Pancreas (tissue), 10 donors: ENCODE data around the gene DNMT1. TPM values are rescaled to one million over a fixed set of nuclear protein-coding genes. Genes with fewer than 3 reads are reported as not detected.
A peak's percentile ranks its signal among the peaks of the same experiment; 100 is the strongest.

Experiments
- ATAC-seq, 4 donors: fragments of 200-7000 bp; cut with Tn5 transposase; one replicate each; pipeline versions ENCODE4 v1.8.0 to v1.9.1; 2020; ENCODE audit warnings: mild to moderate bottlenecking in 4 of 4, moderate library complexity in 4 of 4
- DNase-seq, 6 donors: peaks; one replicate each; pipeline ENCODE4 v3.0.0-alpha.2; 2020
- FAIRE-seq: peaks from 2 replicates; lab custom pipeline; 2012; peaks lifted over from hg19 to GRCh38; lab: Jason Lieb, UNC
- H3K27ac ChIP-seq, 4 donors: fragments of 200-600 bp; sonication (generic); 1 replicate in 3 of 4; 2 replicates in 1 of 4; pipeline versions ENCODE4 v1.5.0 to v1.8.0; 2020
- H3K27me3 ChIP-seq, 4 donors: fragments of 200-600 bp; one replicate each; pipeline ENCODE4 v1.8.0; 2021
- H3K36me3 ChIP-seq, 3 donors: fragments of 200-600 bp; sonication (generic) in 1 of 3; one replicate each; pipeline versions ENCODE4 v1.5.0 to v1.8.0; 2020 to 2021
- H3K4me1 ChIP-seq, 3 donors: fragments of 200-600 bp; one replicate each; pipeline ENCODE4 v1.8.0; 2021
- H3K4me3 ChIP-seq, 4 donors: fragments of 200-600 bp; sonication (generic) in 2 of 4; one replicate each; pipeline versions ENCODE4 v1.5.0 to v1.8.0; 2020 to 2021
- H3K9me3 ChIP-seq, 4 donors: fragments of 200-600 bp; one replicate each; pipeline ENCODE4 v1.8.0; 2021
- CTCF ChIP-seq, 4 donors: fragments of 200-600 bp; sonication (generic) in 3 of 4; IDR thresholded peaks; one replicate each; pipeline versions ENCODE4 v1.5.0 to v1.8.0; 2021; ENCODE audit warnings: antibody characterized with exemption in 4 of 4
- WGBS, 2 donors: extraction: QIAGEN DNeasy Blood & Tissue Kit; methylation state at CpG; one replicate each; pipeline ENCODE4 v1.1.7; 2013; 5-methylcytosine and 5-hydroxymethylcytosine counted together
- intact Hi-C, 3 donors: fragments of 100-400 bp; cut with DNase I; formaldehyde crosslinking; loops; one replicate each; pipeline versions ENCODE4 v1.11.1 to v1.14.2; 2022
- polyA plus RNA-seq, 2 donors: library from polyadenylated mRNA; stranded (reverse); fragments of 200-250 nt; gene quantifications; one replicate each; pipeline ENCODE4 v1.2.3, GENCODE V29; 2013
- total RNA-seq, 6 donors: library from RNA; stranded (reverse); fragmentation: NEBNext Ultra II Directional in 4 of 6; extraction: Animal tissue kit (Norgen Biotek cat#: 25700) in 4 of 6; gene quantifications; one replicate each; pipeline versions ENCODE4 v1.2.1 to v1.2.4, GENCODE V29; 2021 to 2023
- donor health status: healthy with polysubstance abuse.
- donor health status: DM: no; HTN: no; CAD: no; lungs with moderate emphysema.
- donor health status: DM: no; HTN: no; CAD: no.
- donor health status: control.
- donor health status: control.
- donor health status: Bipolar disorder and iron deficiency.
- donor health status: DM: yes; HTN: yes; CAD: no.
- donor health status: DM: no; HTN: no; CAD: no.
- donor health status: DM: no; HTN: no; CAD: no.
- donor health status: DM: yes; HTN: yes; CAD: no.

The DNMT1 gene
- total and polyA plus RNA-seq, 8 donors, result 11.4 to 28.7 (median 18.3) TPM

GRCh38 chr19:10116866-10117616, 77.7 kb downstream of the DNMT1 start:
- Histone ChIP-seq H3K36me3 (peaks cover 0 to 18% (median 10%) of the 10 kb centered on the region in 3 donors), H3K27ac (no peak overlapping the region), H3K27me3 (no peaks in the 10 kb centered on the region), H3K4me3 (no peak overlapping the region), H3K9me3 (no peaks in the 10 kb centered on the region), H3K4me1 (peaks cover 0 to 13% (median 4%) of the 10 kb centered on the region in 3 donors)
- no peak for FAIRE-seq
- WGBS, 2 donors, result 87 to 88% methylated on average over 18 to 21 of the region's 21 CpGs
- intact Hi-C loops, result loop anchor here in 1 of 3 donors (10.0 kb wide), 1 partner anchor 172 kb away; no protein-coding TSS in a partner anchor
- DNase-seq, result peak in 1 of 6 donors; percentile 65
- ATAC-seq, result no peak
- no peak for TF ChIP-seq CTCF (IDR thresholded peaks at IDR 0.05)

- Histone ChIP-seq H3K4me1 (peaks cover 0 to 13% (median 4%) of the 10 kb centered on the region in 3 donors), H3K9me3 (no peaks in the 10 kb centered on the region), H3K27ac (no peak overlapping the region), H3K27me3 (no peaks in the 10 kb centered on the region), H3K4me3 (no peak overlapping the region), H3K36me3 (peaks cover 0 to 18% (median 12%) of the 10 kb centered on the region in 3 donors)
- 86 to 88% methylated on average over 35 of the region's 35 CpGs for WGBS, 2 donors
- intact Hi-C loops, result loop anchor here in 1 of 3 donors (10.0 kb wide), 1 partner anchor 171 kb away; no protein-coding TSS in a partner anchor
- DNase-seq, result peak in 1 of 6 donors; percentile 77
- TF ChIP-seq CTCF (IDR thresholded peaks at IDR 0.05), result no peak
- FAIRE-seq, result no peak
- no peak for ATAC-seq
Observed at GRCh38 chr19:10116085-10116865, 78.5 kb downstream of the DNMT1 start.

GRCh38 chr19:10115392-10116084, 79.2 kb downstream of the DNMT1 start:
- Histone ChIP-seq H3K9me3 (no peaks in the 10 kb centered on the region), H3K27me3 (no peaks in the 10 kb centered on the region), H3K4me1 (peaks cover 0 to 13% (median 4%) of the 10 kb centered on the region in 3 donors), H3K27ac (no peak overlapping the region), H3K4me3 (no peak overlapping the region), H3K36me3 (peaks cover 4 to 24% (median 19%) of the 10 kb centered on the region in 3 donors)
- no peak for FAIRE-seq
- no peak for ATAC-seq
- TF ChIP-seq CTCF (IDR thresholded peaks at IDR 0.05), result no peak
- intact Hi-C loops, result loop anchor here in 1 of 3 donors (10.0 kb wide), 1 partner anchor 171 kb away; no protein-coding TSS in a partner anchor
- WGBS, 2 donors, result 89 to 92% methylated on average over 45 of the region's 45 CpGs
- peak in 1 of 6 donors; percentile 80 for DNase-seq

DNA sequence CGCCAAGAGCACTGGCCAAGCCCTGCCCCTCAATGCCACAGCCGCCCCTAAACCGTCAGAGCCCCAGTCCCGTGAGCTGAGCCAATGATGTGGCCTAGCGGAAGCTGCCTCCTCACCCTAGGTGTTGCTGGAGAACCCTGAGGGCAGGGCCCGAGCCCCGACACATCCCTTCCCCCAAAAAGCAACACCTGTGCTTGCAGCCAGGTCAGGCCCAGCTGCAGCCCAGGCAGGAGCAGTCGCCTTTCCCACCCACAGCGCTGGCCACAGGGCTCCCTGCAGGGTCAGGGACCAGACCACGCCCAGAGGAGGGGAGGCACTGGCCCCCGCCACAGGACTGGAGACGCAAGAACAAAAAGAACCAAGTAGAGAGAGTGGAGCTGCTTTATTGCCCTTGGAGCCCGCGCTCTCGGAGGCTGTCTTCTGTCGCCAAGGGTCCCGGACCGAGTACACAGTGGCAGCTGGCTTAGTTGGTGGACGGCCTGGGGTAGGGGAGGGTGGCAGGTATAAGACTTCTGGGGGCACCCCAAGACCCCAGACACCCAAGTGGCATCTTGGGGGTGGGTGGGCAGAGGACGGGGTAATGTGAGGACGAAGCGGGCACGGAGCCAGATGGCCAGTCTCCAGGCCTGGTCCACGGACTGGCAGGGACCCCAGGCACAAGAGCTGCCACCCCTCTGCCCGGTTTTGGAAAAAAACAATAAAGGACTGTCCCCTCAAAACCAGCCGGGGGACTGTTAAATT, 79.9 kb downstream of the DNMT1 start:
- Histone ChIP-seq H3K4me3 (no peak overlapping the region), H3K4me1 (peaks cover 0 to 13% (median 4%) of the 10 kb centered on the region in 3 donors), H3K27ac (no peak overlapping the region), H3K9me3 (no peaks in the 10 kb centered on the region), H3K36me3 (peaks cover 4 to 30% (median 26%) of the 10 kb centered on the region in 3 donors), H3K27me3 (no peaks in the 10 kb centered on the region)
- DNase-seq (peak in 3 of 6 donors; percentile 52 to 79 (median 59)), ATAC-seq (peak in 1 of 4 donors; percentile 2), FAIRE-seq (no peak)
- TF ChIP-seq CTCF (IDR thresholded peaks at IDR 0.05), result no peak
- 81 to 83% methylated on average over 26 of the region's 26 CpGs for WGBS, 2 donors
- intact Hi-C loops, result loop anchor here in 1 of 3 donors (10.0 kb wide), 1 partner anchor 170 kb away; no protein-coding TSS in a partner anchor
